ENCODE results near the gene PPP4R2.
"Not testable (repeated sequence)": the region's sequence is repeated elsewhere in the genome, so short reads cannot be mapped to it uniquely, and the experiment has no call there.

The PPP4R2 gene

DNA sequence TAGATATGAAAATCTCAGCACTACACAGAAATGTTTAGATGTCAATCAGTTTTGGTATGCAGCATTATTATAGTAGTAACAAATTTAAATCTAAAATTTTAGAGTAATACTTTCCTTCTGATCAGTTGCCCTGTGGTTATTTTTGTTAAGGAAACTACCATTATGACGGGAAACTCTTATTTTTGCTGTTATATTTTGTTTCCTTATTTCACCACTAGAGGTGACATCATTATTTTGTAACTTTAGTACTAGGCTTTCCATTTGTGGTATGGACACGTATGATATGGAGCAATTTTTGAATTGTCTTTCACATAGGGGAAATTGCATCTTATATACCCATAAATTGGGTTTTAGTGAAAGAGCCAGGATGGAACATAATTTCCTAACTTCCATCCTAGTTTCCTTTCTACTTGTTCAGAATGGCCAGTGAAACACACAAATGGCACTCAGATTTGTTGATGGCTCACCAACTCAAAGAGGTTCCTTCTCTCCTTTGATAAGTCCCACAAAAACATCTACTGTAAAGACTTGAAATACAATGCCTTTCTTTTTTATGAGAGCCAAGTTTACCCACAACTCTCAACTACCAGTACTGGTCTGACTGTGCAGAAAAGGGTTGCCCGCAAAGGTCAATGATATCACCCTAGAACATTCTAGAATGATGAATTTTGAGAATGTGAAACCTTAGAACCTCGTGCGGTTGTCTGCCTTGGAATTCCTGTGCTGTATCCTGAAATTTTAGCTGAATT lies 19.4 kb upstream of the PPP4R2 start:
- no peak for DNase-seq

- no peak for DNase-seq
These were observed 13.8 kb upstream of the PPP4R2 start for GRCh38 chr3:72982609-72983366.

GRCh38 chr3:72985576-72985975 lies 11.0 kb upstream of the PPP4R2 start:
- DNase-seq, result no peak

DNA sequence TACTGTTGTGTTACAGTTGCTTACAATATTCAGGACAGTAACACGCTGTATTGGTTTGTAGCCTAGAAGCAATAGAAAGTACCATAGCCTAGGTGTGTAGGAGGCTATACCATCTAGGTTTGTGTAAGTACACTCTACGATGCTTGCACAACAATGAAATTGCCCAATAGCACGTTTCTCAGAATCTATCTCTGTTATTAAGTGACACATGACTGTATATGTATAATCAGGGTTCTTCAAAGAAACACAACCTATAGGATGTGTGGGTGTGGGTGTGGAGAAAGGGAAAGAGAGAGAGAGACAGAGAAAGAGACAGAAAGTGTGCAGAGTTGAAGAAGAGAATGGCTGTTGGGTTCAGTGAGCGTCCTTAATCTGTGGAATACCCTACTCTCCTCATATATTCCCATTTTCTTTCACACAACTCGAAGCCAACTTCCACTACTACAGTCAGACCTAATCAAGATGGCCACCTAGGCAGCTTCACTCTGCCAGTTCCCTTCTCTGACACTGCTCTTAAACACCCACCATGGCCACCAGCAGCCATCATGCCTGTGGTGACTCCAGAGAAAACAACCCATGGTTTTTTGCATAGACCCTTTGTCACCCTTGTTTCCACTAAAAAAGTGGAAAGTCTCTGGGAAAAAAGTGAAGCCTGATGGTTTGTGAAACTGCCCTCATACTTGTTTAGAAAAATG lies 5.8 kb upstream of the PPP4R2 start:
- no peak for DNase-seq

GRCh38 chr3:72991522-72991921 lies 5.1 kb upstream of the PPP4R2 start:
- peak; percentile 27 for DNase-seq

- no peak for DNase-seq
These were observed 3.2 kb upstream of the PPP4R2 start for GRCh38 chr3:72993391-72993790.

DNA sequence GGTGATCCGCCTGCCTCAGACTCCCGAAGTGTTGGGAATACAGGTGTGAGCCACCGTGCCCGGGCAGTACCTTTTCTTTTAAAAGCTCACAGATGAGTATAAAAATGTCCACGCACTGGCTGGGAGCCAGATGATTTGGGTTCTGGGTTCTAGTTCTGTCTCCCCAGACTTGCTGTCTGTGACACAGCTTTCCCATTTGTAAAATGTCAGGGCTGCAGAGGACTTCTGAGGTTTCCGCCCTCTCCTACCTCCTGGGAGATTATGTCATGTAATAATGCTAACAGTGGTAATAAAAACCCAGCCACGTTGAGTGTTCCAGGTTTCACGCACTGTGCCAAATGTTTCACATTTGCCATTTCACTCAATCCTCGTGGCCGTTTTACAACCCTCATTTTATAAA lies 1.3 kb upstream of the PPP4R2 start:
- DNase-seq, result no peak

DNA sequence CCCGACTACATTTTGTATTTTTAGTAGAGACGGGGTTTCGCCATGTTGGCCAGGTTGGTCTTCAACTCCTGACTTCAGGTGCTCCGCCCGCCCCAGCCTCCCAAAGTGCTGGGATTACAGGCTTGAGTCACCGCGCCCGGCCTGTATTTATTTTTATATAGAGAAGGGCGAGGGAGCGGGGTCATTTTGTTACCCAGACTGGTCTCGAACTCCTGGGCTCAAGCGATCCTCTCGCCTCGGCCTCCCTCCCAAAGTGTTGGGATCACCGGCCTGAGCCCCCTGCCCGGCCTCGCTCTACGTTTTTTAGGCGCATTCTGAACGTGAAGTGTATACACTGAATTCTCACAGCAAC lies 514 bp upstream of the PPP4R2 start:
- no peak for DNase-seq

DNA sequence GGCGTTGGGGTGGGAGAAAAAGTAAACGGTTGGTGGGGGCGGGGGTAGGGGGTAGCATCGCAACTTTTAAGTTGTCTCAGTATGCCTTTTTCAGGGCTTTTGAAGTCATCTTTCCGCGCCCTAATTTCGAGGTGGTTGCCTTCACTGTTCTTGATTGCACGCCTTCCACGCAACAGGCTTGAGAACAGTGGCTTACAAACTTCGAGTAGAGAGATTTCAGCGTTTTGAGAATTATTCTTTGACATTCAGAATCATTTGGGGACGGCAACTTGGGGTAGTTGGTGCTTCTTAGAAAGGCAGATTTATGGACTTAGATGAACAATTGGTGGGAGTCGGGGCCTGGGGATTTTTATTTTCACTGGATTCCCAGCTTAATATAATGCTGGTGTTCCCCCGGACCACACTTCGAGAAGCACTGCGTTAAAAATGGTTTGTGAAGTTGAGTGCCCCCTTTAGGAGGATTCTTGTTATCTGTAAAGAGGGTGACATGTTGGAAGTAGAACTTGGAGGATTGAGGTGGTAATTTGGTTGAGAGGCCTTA lies 880 bp downstream of the PPP4R2 start:
- DNase-seq, result no peak

GRCh38 chr3:72998466-72998865 lies 1.9 kb downstream of the PPP4R2 start:
- no peak for DNase-seq

GRCh38 chr3:72999951-73000350 lies 3.3 kb downstream of the PPP4R2 start:
- no peak for DNase-seq

DNA sequence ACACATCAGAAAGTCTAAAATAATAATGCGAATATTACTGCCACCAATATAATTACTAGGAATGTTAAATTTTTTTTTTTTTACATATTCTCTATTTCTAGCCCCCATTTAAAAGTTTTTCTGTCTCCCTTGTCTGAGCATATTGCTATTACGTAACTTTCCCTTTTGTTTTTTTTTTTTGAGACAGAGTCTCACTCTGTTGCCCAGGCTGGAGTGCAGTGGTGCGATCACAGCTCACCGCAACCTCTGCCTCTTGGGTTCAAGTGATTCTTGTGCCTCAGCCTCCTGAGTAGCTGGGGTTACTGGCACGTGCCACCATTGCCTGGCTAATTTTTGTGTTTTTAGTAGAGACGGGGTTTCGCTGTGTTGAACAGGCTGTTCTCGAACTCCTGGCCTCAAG lies 6.4 kb downstream of the PPP4R2 start:
- DNase-seq, result not testable (repeated sequence)

DNA sequence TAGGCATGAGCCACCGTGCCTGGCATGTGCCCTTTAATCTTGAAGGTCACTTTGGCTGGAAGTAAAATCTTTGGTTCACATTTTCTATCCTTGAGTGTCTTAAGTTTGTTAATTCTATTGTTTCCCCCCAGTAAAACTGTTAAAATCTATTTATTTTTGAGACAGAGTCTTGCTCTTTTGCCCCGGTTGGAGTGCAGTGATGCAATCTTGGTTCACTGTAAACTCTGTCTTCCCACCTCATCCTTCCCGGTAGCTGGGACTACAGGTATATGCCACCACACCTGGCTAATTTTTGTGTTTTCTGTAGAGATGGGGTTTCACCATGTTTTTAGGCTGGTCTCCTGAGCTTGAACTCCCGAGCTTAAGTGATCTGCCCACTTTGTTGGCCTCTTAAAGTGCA lies 7.7 kb downstream of the PPP4R2 start:
- DNase-seq, result no peak

GRCh38 chr3:73007992-73008712 lies 11.5 kb downstream of the PPP4R2 start:
- no peak for DNase-seq

DNA sequence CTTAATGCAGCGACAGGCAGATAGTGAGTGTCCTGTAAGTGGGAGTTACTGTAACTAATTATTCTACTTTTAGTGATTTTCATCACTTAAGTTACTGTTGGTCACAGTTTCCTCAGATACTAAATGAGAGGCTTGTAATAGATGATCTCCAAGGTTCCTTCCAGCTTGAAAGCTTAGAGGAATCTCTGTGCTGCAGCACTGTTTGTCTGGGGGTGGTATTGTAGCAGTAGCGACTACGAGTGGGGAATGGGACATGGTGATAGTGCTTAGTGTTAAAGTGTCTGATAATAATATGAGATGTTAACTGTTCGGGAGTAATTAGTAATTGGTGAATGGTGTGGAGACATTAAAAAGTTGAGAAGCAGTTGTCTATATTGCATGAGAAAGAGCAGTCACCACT lies 12.4 kb downstream of the PPP4R2 start:
- no peak for DNase-seq

- DNase-seq, result no peak
These were observed 13.1 kb downstream of the PPP4R2 start for GRCh38 chr3:73009750-73010149.

GRCh38 chr3:73010158-73010557 lies 13.5 kb downstream of the PPP4R2 start:
- no peak for DNase-seq

DNA sequence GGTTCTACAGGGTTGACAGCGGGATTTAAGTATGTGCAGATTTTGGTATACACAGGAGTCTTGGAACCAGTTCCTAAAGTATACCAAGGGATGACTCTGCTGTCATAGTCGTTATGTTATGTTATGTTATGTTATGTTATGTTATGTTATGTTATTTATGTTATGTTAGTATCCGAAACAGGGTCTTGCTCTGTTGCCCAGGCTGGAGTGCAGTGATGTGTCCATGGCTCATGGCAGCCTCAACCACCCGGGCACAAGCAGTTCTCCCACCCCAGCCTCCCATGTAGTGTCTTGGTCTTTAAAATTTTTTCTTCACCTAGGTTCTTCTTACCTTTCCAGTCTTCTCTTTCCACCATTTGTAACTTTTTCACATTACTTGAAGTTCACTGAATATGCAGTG lies 21.7 kb downstream of the PPP4R2 start:
- no peak for DNase-seq

DNA sequence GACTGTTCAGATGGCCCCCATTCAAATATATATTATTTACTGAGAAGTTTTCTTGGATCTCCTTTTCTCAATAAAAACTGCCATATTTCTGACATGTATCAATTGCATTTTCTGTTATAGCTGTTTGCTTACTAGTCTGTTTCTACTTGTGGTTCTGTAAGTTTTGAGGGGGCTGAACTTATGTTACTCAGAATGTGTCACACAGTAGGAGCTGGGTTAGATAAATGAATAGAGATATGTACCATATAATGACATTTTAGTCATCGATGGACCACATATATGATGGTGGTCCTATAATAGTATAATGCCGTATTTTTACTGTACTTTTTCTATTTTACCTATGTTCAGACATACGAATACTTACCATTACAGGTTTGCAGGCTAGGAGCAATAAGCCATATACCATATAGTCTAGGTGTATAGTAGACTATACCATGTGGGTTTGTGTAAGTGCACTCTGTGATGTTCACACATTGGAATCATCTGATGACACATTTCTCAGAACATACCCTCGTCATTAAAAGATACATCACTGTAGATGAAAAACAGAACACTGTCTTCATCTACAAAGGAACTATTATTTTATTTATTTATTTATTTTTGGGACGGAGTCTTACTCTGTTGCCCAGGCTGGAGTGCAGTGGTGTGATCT lies 22.3 kb downstream of the PPP4R2 start:
- DNase-seq, result no peak

DNA sequence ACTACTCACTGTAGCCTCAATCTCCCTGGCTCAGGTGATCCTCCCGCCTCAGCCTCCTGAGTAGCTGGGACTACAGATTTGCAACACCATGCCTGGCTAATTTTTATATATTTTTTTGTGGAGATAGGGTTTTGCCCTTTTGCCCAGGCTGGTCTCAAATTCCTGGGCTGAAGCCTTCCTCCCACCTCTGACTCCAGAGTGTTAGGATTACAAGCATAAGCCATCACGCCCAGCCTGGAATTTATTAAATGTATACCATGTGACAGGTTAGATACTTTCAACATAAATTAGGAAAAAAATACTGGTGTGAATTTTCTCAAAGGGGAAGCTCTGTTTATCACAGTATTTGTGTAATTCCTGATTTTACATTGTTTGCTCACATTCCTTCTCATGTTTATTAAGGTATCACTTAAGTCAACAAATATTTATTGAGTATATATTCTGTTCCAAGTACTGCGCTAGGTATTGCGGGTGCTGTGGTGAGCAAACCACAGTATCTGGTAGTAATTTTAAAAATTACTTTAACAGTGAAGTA lies 24.8 kb downstream of the PPP4R2 start:
- no peak for DNase-seq

GRCh38 chr3:73024836-73025235 lies 28.2 kb downstream of the PPP4R2 start:
- DNase-seq, result no peak

GRCh38 chr3:73026111-73026759 lies 29.6 kb downstream of the PPP4R2 start:
- DNase-seq, result no peak

All from NCI-H1048 (cell line).